SK-N-SH (cell line): ENCODE measurements around the gene PLCB1.

Source experiments
- FOXM1 ChIP-seq: IDR thresholded peaks from 2 replicates; pipeline ENCODE4 v1.4.0; 2012; ENCODE audit warnings: low read depth, mild to moderate bottlenecking
- JUND ChIP-seq: IDR thresholded peaks from 2 replicates; pipeline ENCODE4 v1.4.0; 2012
- NFIC ChIP-seq: IDR thresholded peaks from 2 replicates; pipeline ENCODE4 v1.4.0; 2012; ENCODE audit warnings: borderline replicate concordance
- POLR2AphosphoS5 ChIP-seq: IDR thresholded peaks from 2 replicates; pipeline ENCODE4 v1.6.1; 2012; ENCODE audit warnings: low read depth, low read length
- SIN3A ChIP-seq: IDR thresholded peaks from 2 replicates; pipeline ENCODE4 v1.6.1; 2012; ENCODE audit warnings: low read depth, mild to moderate bottlenecking, low read length, moderate library complexity, borderline replicate concordance
- TF ChIP-seq, protein P1 (sequence below): IDR thresholded peaks from 2 replicates; pipeline ENCODE4 v1.6.1; 2012; ENCODE audit warnings: mild to moderate bottlenecking, low read depth, low read length, moderate library complexity

DNA sequence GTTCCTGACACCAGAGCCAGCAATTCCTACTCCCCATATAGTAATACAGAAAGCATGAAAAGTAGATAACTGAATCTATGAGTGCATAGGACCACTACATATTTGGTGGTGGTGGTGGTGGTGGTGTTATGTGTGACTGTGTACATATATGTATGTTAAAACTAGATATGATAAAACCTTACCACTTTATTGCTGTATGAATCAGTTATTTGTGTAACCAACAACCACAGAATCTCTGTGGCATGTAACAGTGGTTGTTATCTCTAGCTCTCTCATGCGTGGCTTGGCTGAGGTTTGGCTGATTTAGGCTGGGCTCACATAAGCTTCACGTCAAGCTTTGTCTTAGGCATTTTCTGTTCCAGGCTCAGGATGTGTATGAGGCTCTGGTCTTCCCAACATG, 55.7 kb downstream of the PLCB1 start:
- TF ChIP-seq NFIC (no peak), POLR2AphosphoS5 (no peak), FOXM1 (no peak), JUND (no peak), SIN3A (no peak)
- TF ChIP-seq, protein P1, sequence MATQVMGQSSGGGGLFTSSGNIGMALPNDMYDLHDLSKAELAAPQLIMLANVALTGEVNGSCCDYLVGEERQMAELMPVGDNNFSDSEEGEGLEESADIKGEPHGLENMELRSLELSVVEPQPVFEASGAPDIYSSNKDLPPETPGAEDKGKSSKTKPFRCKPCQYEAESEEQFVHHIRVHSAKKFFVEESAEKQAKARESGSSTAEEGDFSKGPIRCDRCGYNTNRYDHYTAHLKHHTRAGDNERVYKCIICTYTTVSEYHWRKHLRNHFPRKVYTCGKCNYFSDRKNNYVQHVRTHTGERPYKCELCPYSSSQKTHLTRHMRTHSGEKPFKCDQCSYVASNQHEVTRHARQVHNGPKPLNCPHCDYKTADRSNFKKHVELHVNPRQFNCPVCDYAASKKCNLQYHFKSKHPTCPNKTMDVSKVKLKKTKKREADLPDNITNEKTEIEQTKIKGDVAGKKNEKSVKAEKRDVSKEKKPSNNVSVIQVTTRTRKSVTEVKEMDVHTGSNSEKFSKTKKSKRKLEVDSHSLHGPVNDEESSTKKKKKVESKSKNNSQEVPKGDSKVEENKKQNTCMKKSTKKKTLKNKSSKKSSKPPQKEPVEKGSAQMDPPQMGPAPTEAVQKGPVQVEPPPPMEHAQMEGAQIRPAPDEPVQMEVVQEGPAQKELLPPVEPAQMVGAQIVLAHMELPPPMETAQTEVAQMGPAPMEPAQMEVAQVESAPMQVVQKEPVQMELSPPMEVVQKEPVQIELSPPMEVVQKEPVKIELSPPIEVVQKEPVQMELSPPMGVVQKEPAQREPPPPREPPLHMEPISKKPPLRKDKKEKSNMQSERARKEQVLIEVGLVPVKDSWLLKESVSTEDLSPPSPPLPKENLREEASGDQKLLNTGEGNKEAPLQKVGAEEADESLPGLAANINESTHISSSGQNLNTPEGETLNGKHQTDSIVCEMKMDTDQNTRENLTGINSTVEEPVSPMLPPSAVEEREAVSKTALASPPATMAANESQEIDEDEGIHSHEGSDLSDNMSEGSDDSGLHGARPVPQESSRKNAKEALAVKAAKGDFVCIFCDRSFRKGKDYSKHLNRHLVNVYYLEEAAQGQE: no peak
